D721Med (cell line): ENCODE data around the gene DAW1.

Experiments used
- DNase-seq: peaks from one replicate; pipeline ENCODE4 v3.0.0; 2011; ENCODE audit warnings: low spot score; ENCODE audit not compliant: insufficient read length
- FAIRE-seq: peaks from 2 replicates; lab custom pipeline; 2011; peaks lifted over from hg19 to GRCh38; lab: Jason Lieb, UNC
- CTCF ChIP-seq: IDR thresholded peaks from 2 replicates; pipeline ENCODE4 v1.5.1; 2012; ENCODE audit warnings: mild to moderate bottlenecking, control low read depth; ENCODE audit not compliant: insufficient read depth; ENCODE audit errors: missing control alignments

DAW1 gene

GRCh38 chr2:227870710-227871374 is 589 bp upstream of the DAW1 start:
- FAIRE-seq (no peak), DNase-seq (no peak)
- TF ChIP-seq CTCF = no peak

GRCh38 chr2:227872676-227873075 is 1.2 kb downstream of the DAW1 start:
- no peak for TF ChIP-seq CTCF
- no peak for DNase-seq
- no peak for FAIRE-seq

- no peak for DNase-seq
- no peak for FAIRE-seq
- TF ChIP-seq CTCF = no peak
Measured at GRCh38 chr2:227876300-227876801, 4.9 kb downstream of the DAW1 start.

GRCh38 chr2:227877421-227878310 is 6.2 kb downstream of the DAW1 start:
- DNase-seq (no peak), FAIRE-seq (no peak)
- TF ChIP-seq CTCF = no peak

- no peak for FAIRE-seq
- no peak for TF ChIP-seq CTCF
- no peak for DNase-seq
Measured at GRCh38 chr2:227880460-227880859, 9.0 kb downstream of the DAW1 start.

GRCh38 chr2:227881866-227882517 is 10.6 kb downstream of the DAW1 start:
- DNase-seq (no peak), FAIRE-seq (no peak)
- no peak for TF ChIP-seq CTCF
